Measurements from ENCODE around the gene PAX2.

PAX2 gene

DNA sequence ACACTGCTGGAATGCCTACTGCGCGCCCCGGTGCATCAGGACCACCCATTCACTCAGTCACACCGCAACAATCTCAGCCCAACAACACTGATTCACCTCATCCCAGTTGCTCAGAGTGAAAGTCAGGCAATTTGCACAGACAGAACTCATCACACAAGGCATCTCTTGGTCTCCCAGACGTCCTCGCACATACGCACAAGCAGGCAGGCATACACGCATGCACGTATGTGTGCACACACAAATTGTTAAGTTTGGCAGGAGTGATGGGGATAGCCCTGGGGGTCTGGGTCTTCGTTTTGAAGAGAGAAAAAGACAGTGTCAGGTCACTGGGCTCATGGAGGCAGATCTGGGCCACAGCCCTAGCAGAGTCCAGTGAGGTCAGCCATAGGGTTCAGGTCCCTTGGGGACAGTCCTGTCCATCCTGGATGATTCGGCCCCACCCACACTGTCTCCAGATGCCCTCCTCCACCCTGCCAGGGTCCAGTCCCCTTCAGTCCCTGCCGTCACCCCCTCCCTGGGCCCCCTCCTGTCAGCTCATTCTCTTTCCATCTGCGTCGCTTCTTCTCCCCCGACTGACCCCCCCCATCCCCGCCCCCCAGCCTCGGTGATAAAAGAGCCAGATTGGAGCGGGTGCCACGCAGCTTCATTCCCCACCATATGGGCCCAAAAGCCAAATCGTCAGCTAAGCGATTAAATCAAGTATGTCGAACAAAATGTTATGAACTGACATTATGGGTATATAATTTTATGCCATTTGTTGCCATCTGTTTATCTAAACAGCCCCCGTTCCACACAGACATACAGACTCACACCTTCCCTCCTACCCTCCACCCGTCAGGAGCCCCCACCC is 118.9 kb downstream of the PAX2 start:
- no peak for DNase-seq

- no peak for DNase-seq
Observed at GRCh38 chr10:100864978-100865377, 119.6 kb downstream of the PAX2 start.

DNA sequence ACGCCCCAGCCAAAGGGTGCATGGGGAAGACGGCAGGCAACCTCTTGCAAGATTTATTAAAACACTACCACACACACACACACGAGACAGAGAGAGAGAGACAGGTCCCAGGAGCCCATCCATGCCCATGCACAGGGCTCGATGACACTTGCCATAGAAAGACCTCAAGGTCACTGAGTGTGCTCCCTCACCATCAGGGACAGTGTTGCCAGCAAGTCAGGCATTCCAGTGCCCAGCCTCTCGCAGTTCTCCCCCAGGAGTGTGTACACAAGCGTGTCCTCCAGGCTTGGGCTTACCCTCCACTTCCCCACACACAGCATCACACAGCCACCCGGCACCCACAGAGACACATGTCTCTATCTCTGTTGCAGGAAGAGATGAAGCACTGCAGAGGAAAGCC is 120.6 kb downstream of the PAX2 start:
- no peak for DNase-seq

- DNase-seq: no peak
Observed at GRCh38 chr10:100866575-100867098, 121.3 kb downstream of the PAX2 start.

DNA sequence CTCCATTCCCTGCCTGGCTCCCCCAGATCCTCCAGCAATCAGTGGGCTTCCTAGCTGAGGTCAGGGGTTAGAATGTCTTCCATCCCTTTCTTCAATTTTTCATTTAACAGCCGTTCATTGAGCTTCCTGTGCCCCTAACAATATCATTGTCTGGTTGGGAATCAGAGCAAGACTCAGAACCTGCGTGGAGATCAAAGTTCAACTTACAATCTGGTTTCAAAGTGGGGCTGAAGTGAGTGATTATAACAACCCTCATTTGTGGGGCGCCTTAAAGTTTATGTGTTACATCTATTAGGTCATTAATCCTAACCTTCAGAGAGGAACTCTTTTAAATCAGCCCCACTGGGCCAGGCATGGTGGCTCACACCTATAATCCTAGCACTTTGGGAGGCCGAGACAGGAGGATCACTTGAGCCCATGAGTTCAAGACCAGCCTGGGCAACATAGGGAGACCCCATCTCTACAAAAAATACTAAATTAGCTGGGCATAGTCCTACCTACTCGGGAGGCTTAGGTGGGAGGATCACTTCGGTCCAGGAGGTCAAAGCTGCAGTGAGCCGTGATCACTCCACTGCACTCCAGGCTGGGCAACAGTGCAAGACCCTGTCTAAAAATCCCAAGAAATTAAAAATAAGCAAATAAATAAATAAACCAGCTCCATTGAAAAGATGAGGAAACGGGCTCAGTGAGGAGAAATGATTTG is 122.0 kb downstream of the PAX2 start:
- no peak for DNase-seq

DNA sequence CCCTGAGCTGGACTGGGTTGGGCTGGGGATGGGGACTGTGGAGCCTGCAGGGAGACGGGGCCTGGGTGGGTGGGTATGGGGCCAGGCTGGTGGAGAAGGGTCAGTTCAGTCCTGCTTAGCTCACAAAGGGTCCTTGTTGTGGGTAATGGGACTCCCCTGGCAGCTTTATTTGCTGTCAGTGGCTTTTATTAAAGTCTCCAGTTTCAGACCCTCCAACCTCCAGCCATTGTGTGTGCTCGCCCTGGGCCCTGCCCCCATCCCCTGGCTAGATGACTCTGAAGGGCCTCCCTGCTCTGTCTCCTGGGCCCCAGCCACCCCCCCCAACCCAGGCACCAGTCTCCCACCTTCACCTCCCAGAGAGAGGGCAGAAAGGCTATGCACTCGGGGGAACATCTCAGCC is 123.0 kb downstream of the PAX2 start:
- DNase-seq: no peak

DNA sequence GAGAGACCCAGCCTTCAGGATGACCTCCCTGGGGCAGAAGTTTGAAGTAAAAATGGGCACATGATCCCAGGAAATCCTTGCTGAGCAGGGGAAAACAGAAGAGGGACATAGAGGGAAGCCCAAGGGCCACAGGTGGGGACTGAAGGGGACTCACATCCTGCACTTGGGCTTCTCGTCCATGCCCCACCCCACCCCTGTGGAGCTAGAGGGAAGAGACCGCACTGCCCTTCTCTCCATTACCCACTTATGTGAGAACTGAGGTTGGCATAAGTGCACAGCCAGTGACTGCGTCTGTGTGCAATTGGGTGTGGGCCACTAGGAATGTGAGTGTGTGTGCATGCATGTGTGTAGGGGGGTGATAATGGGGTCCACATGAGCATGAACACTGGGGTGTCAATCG is 124.0 kb downstream of the PAX2 start:
- DNase-seq: no peak

- DNase-seq: peak; percentile 83
Observed at GRCh38 chr10:100872034-100872791, 126.8 kb downstream of the PAX2 start.

DNA sequence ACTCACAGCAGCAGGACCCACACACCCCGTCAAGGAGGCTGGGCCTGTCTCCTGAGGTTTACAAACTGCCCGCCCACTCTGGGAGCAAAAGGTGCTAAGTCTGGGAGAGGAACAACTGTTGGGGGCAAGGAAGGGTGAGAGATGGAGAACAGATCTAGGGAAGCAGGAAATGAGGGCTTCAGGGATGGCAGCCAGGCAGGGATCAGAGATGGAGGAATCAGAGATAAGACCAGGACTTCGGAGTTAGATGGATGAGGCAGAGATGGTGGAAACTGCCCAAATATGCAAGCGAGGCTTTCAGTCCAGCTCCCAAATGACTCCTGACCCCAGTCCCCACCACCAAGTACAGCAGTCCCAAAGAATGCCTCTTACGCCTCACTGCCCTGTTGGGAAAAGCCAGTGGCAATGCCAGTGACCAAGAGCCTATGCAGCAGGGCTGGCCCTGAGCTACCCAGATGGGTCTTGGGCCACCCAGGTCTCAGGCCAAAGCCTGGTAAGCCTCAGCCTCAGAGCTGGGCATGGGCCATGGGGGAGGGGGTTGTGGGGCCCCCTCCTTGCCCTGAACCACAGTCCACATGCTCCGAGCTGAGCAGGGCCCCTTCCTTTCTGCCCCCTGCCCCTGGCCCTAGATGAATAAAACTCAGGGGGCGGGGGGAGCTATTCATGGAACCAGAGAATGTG is 127.9 kb downstream of the PAX2 start:
- DNase-seq: peak; percentile 19

DNA sequence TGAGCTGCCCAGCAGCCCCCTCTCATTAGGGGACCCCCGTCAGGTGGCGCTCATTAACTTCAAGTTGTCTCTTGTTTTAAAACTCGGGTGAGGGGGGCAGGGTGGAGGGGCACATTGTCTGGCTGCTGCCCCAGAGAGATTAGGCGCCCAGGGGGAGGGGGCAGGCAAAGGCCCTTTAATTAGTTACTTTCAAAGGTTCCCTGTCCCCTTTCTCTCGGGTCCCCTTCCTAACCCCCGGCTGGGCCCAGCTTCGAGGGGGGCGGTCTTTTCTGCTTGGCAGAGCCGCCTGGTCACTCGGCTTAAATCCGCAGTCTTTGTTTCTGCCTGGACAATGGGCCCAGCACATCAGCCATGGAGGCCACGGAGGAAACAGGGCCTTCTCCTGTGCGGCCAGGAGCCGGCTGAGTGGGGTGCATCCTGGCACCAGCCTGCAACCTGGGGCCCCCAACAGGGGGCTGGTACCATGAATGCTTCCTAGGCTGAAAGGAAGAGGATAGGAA is 128.5 kb downstream of the PAX2 start:
- DNase-seq: no peak

- DNase-seq: no peak
Observed at GRCh38 chr10:100874702-100875483, 129.5 kb downstream of the PAX2 start.

DNA sequence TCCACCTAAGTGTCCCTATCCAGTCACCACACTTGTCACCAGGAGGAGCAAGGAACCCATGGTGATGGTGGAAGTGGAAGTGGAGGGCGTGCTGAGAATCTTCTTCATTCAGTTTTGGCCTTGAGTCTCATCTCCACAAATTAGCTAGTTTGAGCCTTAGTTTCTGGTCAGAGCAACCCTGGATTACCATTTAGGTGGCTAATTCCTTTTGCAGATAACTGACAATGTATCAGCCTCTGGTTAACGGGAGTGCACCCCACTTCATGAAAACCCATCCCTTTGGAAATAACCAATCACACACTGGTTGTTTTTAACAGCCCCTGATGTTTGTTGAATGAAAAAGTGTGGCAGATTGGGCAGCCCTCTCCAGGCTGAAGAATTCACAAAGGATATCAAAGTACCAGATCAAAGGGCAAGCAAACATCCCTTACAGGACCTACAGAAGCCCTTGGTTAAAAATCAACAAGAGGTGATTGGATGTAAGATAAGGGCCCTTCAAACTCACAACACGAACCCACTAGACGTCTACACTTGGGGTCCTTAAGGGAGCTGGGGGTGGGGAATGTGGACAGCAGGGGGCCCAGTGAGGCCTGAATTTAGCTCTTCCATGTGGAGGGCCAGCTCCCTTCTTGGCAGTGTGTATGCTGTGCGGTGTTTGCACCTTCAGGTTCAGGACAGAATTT is 130.2 kb downstream of the PAX2 start:
- no peak for DNase-seq

DNA sequence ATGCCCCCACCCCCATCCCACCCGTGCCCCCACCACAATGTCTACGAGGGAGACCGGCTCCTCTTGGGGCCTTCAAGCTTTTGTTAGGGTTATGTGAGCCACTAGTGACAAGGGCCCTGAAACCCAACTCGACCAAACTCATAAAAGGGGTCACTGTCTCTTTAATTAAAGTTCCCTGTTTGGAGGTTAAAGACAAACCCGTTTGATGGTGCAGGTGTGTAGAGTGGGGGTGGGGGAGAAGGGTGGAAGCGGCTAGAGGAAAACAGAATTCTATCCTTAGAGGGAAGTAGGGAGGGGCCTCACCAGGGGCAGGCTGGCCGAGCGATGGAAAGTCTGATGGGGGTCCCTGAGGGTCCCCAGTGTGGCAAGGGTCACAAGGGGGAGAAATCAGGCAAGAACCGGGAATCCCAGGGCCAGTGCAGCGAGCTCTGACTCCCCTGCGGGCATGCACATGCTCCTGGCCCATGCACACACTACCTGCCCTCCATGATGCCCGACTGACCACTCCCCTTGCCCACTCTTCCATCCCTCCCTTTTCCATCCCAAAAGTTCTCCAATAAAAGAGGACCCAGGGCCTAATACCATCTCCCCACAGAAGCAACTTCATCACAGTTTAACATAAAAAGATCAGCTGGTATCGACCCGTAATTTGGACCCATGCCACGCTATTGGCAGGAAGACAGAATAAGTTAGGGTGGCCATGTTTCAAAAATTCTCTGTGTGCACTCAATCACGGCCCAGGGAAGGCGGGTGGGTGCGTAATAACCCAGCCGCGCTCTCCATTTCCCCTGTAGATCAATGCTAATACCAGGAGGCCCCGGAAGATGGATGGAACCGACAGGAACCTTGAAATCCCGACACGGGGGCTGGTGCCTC is 131.4 kb downstream of the PAX2 start:
- no peak for DNase-seq

DNA sequence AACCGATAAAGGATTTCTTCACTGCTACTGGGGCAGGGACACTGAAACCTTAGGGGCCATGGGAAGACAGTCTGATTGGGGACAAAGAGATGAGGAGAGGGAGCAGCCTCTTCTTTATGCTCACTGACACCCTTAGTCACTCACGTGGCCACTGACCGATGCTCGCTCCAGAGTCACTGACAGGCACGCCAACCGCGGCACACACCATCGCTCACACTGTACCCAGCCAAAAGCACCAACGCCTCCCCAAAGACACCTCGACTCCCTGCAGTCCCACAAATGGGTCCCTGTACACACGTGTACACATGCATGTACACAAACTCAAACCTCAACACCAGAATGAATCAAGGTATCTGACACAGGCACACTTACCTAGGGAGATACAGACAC is 132.1 kb downstream of the PAX2 start:
- no peak for DNase-seq

GRCh38 chr10:100878291-100878910 is 133.0 kb downstream of the PAX2 start:
- peak; percentile 78 for DNase-seq
